EL (cell line): Measurements from ENCODE around the gene DPYSL4.
"Not testable (repeated sequence)": the region's sequence is repeated elsewhere in the genome, so short reads cannot be mapped to it uniquely, and the experiment has no call there.

ENCODE experiments used
- DNase-seq: peaks from one replicate; pipeline ENCODE4 v3.0.0-alpha.2; 2016

The DPYSL4 gene

DNA sequence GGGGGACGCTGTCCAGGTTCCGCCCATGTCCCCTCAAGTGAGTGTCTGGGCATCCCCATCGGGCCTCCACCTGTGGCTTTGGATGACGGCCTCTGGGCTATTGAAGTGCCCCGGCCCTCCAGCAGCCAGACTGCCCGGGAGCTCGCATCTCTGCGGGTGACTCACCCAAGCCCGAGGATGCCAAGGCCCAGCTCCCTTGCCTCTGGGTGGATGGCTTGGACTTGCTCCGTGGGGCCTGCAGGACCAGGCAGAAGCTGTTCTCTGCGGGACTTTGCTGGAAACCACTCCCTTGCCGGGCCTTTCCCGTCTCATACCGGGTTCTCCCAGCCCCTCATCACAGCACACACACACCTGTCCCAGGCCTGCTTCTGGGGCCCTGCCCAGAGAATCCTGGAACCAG is 22.4 kb downstream of the DPYSL4 start:
- peak; percentile 34 for DNase-seq

DNA sequence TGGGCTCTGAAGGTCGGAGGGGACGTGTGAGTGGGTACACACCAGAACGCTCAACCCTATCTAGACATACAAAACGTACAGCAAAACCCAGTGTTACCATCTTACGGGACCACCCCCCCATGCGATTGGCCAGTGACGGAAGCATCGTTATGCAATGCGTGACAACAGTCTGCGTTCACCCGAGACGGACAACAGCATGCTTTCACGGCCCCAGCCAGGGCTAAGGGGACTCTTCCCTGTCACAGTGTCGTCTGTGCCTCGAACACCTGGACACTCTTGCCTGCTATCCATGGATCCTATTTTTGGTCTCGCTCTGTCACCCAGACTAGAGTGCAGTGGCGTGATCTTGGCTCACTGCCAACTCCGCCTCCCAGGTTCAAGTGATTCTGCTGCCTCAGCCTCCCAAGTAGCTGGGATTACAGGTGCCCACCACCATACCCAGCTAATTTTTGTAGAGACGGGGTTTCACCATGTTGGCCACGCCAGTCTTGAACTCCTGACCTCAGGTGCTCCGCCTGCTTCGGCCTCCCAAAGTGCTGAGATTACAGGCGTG is 23.3 kb downstream of the DPYSL4 start:
- no peak for DNase-seq

DNA sequence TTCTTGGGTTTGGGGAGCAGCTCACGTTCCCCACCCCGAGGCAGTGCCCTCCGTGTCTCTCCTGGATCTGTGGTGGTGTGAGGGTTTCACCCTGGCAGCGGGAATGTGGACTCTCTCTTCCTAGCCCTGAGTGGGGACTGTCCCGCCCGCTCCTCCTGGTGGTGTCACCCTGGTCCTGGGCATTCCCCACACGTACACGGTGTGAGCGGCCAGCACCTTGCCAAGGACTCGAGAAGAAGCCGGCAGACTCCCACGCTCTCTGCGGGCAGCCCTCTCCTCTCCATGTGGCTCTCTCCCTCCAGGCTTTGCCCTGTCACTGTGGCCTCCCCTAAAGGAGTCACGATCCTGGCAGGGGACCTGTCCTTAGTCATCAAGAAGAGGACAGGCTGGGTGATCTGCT is 24.0 kb downstream of the DPYSL4 start:
- no peak for DNase-seq

DNA sequence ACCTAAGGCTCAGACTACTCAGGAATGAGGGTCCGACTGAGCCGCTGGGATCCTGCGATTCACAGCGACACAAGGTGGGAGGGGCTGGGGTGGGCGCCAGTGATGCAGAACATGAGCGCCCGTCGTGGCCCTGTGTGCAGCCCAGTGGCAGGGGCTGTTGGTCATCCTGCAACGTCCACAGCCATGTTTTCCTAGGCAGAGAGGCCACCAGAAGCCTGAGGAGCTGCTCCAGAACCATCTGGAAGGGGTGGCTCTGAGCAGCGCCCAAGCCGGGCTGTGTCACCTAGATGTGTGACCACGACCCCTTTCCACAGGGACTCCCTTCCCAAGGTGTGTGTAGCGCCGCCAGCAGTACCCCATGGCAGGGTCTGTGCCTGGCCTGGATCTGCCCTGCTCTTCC is 24.5 kb downstream of the DPYSL4 start:
- DNase-seq: no peak

DNA sequence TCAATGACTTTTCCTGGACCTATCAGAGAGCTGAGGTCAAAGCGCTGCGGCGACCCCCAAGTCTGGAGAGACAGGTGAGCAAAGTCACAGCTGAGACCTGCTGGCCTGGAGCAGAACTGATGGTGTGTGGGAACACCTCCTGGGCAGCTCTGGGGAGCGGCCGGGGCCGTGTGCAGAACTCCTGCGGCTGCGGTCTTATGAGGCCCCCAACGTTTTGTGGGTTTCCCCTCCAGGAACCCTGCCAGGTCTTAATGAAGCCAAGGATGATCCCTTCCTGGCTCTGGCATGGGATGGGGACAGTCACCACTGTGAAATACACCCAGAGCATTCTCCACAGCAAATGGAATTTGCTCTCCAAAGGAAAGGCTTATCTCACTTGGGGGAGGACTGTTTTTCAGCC is 26.1 kb downstream of the DPYSL4 start:
- DNase-seq: no peak

DNA sequence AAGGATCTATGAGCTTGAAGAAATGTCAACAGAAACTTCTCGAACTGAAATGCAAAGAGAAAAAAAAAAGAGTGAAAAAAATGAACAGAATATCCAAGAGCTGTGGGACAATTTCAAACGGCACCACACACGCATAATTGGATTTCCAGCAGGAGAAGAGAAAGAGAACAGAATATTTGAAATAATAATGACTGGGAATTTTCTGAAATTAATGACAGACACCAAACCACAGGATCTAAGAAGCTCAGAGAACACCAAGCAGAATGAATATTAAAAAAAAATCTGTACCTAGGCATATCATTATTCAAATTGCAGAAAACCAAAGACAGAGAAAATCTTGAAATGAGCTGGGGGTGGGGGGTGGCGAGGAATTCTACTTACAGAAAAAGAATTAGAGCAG is 27.2 kb downstream of the DPYSL4 start:
- no peak for DNase-seq

GRCh38 chr10:132216441-132216840 is 29.7 kb downstream of the DPYSL4 start:
- DNase-seq: not testable (repeated sequence)

DNA sequence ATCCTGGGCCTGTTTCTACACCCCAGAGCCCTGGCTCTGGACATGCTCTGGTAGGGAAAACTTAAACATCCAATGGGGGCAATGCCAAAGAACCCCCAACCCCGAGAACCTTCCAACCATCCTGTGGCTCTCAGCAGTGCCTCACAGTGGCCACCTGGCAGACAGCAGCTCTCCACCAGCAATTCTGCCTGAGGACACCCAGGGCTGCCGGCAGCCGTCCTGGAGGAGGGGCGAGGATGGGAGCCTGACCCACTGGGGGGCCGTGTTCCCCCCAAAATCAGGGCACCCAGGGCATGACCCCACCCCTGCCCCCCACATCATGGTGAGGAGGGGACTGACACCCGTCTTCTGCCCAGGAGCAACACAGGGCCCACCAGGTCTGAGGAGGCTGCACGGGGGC is 32.7 kb downstream of the DPYSL4 start:
- DNase-seq: no peak

DNA sequence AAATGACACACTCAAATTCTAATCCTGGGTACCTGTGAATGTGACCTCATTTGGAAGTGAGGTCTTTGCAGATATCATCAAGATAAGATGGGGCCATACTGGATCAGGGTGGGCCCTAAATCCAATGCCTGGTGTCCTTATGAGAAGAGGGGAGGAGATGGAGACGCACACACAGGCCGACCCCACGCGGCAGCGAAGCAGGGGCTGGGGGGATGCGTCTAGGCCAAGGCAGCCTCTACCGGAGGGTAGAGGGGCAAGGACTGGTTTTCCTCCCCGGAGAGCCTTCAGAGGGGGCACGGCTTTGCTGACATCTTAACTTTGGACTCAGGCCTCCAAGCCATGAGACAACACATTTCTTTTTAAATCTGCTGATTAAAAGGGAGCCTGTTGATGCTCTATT is 33.3 kb downstream of the DPYSL4 start:
- DNase-seq: no peak

DNA sequence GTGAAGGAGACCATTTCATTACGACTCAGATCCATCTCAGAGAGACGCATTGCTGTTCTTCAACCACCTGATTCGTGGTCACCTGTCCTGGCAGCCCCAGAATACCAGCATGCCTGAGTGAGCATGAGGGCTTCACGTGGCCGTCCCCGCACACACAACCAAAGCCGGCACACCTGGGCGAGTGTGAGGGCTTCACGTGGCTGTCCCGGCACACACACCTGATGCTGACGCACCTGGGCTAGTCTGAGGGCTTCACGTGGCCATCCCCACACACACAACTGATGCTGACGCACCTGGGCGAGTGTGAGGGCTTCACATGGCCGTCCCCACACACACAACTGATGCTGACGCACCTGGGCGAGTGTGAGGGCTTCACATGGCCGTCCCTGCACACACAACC is 34.2 kb downstream of the DPYSL4 start:
- DNase-seq: not testable (repeated sequence)

DNA sequence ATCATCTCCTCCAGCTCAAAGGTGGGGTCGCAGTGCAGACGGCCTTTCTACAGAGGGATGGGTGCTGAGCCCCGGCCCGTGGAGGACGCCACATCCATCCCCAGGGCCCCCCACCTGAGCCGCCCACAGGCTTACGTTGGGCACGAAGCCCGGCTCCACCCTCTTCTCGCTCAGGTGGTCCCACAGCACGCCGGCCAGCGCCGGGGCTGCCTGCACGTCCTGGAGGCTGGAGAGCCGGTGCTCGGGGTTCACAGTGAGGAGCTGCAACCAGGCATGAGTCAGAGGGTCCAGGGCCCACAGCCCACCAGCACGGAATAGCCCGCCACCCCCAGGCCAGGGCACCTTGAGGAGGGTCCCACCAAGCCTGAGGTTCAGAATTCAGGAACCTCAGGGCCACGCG is 36.0 kb downstream of the DPYSL4 start:
- DNase-seq: no peak

- peak; percentile 80 for DNase-seq
These were observed 36.4 kb downstream of the DPYSL4 start for GRCh38 chr10:132223156-132223590.

- no peak for DNase-seq
These were observed 37.0 kb downstream of the DPYSL4 start for GRCh38 chr10:132223611-132224342.

- no peak for DNase-seq
These were observed 37.8 kb downstream of the DPYSL4 start for GRCh38 chr10:132224343-132225072.

DNA sequence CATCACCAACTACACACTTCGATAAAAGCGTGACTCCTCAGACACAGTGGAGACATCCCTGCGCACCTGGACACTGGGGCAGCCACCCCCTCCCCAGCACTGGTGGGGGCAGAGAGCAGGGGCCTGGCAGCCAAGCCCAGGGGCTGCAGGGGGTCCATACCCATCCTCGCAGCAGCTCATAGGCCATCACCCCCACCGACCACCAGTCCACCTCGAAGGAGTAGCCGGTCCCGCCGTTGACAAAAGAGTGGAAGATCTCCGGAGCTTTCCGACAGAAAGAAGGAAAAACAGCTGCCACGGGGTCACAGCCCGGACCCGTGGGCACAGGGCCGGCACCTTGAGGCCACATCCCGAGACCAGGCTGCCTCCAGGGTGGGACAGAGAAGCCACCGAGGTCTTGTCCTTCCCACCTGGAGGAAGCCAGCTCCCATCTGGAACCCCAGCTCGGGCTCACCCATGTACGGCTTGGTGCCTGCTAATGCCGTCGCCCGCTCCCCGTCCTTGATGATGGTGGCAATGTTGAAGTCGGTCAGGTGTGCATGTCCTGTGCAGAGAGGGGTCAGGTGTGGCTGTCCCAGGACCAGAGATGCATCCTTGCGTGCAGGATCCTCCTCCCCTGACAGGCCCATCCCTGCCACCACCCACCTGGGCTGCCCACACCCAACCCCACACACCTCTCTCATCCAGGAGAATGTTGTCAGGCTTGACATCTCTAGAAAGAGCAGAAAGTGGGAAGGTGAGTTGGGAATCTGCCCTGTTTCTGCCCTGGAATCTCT is 38.5 kb downstream of the DPYSL4 start:
- DNase-seq: no peak

- no peak for DNase-seq
These were observed 39.1 kb downstream of the DPYSL4 start for GRCh38 chr10:132225849-132226205.

GRCh38 chr10:132226586-132227405 is 40.0 kb downstream of the DPYSL4 start:
- DNase-seq: no peak

DNA sequence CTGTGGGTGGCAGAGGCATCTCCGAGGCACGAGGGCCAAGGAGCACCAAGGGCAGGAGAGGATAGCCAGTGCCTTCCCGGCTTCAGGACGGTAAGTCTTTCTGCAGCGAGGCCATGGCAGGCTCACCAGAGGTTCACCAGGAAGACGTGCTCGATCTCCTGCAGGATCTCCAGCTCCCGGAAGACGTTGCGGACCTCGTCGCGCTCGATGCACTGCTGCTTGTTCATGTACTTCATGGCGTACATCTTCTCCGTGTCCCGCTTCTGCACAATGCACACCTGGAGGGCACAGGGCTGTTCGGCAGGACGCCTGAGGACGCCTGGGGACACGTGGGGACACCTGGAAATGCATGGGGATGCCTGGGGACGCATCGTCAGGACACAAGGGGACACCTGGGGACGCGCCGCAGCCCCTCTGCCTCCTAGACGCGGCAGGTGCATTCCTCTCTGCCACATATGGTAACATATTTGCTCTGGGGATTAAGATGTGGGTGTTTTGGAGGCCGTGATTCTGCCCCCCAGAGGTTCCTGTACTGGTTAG is 41.2 kb downstream of the DPYSL4 start:
- no peak for DNase-seq

- DNase-seq: no peak
These were observed 41.9 kb downstream of the DPYSL4 start for GRCh38 chr10:132228616-132229015.

GRCh38 chr10:132229096-132229495 is 42.3 kb downstream of the DPYSL4 start:
- DNase-seq: peak; percentile 11

GRCh38 chr10:132229834-132230556 is 43.2 kb downstream of the DPYSL4 start:
- peak; percentile 11 for DNase-seq
